GM12874 (cell line): ENCODE measurements around the gene PTPRM.

Experiments used
- TF ChIP-seq, protein P1 (sequence below): IDR thresholded peaks from 2 replicates; pipeline ENCODE4 v1.5.1; 2011; ENCODE audit warnings: low read depth, mild to moderate bottlenecking, control low read depth, low read length, moderate library complexity; ENCODE audit not compliant: insufficient read depth

PTPRM gene

DNA sequence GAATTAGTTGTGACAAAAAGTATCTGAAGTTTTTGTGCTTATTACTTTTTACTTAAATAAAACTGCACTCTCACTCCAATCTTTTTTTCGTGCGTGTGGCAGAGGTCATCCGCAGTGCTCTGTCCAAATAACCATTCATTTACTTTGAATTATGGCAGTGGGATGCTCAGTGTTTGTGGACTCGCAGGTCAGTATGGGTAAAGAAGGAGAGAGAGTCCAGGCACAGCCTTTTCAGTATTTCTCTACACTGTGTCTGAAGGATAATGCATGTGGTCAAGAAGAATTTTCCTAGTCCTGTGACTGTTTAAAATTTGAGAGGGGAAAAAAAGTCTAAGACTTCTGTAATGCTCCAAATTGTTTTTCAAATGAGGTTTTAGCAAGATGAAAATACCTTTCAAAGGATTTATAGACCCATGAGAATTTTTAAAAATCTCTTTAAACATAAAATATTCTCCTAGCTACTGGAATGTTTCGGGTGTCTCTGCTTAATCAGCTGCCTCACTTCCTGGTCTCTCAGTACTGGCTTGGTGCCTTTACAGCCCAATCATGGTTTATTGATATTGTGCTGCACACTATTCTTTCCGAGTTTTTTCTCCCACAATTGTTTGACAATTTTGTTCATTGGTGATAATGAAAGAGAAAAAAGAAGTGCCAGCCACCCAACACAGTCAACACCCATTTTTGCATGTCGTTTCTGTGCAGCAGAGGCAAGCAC is 453.2 kb downstream of the PTPRM start:
- TF ChIP-seq, protein P1, sequence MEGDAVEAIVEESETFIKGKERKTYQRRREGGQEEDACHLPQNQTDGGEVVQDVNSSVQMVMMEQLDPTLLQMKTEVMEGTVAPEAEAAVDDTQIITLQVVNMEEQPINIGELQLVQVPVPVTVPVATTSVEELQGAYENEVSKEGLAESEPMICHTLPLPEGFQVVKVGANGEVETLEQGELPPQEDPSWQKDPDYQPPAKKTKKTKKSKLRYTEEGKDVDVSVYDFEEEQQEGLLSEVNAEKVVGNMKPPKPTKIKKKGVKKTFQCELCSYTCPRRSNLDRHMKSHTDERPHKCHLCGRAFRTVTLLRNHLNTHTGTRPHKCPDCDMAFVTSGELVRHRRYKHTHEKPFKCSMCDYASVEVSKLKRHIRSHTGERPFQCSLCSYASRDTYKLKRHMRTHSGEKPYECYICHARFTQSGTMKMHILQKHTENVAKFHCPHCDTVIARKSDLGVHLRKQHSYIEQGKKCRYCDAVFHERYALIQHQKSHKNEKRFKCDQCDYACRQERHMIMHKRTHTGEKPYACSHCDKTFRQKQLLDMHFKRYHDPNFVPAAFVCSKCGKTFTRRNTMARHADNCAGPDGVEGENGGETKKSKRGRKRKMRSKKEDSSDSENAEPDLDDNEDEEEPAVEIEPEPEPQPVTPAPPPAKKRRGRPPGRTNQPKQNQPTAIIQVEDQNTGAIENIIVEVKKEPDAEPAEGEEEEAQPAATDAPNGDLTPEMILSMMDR, result no peak

DNA sequence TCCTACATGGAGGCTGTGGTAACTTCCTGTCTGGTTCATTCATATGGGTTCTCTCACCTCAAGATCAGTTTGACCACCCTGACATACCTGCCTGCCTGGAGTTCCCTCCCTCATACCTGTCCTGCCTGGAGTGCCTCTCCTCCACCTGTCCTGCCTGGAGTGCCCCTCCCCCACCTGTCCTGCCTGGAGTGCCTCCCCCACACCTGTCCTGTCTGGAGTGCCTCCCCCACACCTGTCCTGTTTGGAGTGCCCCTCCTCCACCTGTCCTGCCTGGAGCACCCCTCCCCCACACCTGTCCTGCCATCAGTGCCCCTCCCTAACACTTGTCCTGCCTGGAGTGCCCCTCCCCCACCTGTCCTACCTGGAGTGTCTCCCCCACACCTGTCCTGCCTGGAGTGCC is 461.9 kb downstream of the PTPRM start:
- TF ChIP-seq, protein P1, result no peak

DNA sequence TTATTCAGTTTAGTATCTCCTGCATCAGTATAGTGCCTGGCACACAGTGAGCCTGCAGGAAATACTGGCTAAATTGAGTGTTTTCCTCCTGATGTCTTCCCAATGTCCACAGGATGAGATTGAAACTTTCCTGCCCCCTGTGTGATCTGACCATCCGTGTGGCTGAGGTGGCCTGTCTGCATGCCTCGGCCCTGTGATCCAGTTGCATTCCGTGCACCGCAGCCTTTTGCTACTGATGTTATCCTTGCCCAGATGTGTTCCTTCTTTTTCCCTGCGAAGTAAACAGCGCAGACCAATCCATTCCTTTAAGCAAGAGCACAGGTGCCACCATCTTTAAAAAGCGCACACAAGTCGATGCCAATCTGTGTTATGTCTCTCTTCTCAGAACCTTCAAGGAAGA is 462.6 kb downstream of the PTPRM start:
- TF ChIP-seq, protein P1, result no peak

DNA sequence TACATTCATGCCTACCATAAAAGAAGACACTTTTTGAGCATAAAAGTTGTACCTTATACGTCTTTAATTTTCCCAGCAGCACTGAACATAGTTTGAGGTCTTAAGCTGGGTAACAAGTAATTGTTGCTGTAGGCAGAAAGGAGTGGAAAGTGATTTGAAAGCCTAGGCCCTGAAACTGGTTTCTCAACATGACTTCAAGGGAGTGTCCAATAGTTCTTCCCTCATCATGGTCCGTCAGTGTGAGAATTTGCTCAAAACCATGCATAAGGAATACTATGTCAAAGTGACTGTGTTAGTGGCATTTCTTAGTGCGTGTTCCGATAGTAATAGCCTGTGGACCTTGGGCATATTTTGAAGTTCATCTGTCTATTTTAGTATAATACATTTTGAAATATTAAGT is 463.1 kb downstream of the PTPRM start:
- TF ChIP-seq, protein P1, result no peak

DNA sequence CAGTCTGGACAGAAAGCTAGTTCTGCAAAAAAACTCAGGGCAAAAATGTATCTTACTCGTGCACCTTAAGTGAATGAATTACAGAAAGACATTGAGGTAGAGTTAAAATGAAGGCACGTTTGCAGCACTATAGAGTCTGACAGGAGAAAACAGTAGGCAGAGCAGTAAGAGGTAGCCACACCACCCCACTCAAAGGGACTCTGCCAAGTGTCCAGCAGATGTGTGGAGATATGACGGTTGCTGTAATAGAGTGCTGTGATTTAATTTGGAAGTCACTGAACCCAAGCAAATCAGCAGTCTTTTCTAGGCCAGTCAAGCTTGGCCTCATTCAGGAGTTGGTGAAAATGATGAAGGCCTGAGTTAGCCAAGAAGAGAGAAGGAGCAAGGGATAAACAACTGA is 464.4 kb downstream of the PTPRM start:
- TF ChIP-seq, protein P1, result no peak

DNA sequence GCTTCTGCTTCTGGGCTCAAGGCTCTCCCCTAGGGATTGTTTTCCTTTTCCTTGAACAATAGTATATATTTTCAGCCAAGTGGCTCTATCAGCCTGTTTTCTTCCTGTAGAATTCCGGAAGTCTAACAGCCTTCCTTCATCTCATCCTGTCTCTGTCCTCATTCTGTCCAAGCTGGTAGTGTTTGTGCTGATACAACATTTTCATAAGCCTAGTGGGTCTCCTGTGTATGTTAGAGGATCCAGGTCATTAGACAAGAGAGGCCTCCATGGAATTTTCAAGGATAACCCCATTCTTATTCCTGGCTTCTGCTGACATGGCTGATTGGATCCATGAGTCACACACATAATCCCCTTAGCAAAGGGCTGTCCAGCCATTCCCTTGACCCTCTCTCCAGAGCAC is 467.6 kb downstream of the PTPRM start:
- TF ChIP-seq, protein P1, result no peak

DNA sequence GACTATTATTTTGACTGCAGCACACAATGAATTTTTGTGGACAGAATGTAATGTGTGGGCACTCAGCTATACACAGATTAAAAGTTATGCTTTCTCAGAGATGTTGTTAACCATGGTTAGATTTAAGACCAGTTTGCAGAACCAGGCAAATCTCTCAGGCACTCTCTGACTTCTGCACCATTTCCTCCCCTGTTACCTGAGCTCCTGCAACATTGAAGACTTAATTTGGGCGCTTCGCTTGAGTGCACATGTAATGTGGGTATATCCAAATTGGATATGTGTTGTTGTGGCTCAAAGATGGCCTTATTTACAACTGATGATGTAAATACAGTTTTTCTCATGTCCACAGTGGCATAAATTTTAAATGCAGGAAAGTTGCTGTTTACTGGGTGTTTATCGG is 469.4 kb downstream of the PTPRM start:
- TF ChIP-seq, protein P1, result no peak
